ENCODE results near the gene TOMM20.
A peak's percentile ranks its signal among the peaks of the same experiment; 100 is the strongest.
"Not testable (repeated sequence)": the region's sequence is repeated elsewhere in the genome, so short reads cannot be mapped to it uniquely, and the experiment has no call there.

TOMM20 gene

DNA sequence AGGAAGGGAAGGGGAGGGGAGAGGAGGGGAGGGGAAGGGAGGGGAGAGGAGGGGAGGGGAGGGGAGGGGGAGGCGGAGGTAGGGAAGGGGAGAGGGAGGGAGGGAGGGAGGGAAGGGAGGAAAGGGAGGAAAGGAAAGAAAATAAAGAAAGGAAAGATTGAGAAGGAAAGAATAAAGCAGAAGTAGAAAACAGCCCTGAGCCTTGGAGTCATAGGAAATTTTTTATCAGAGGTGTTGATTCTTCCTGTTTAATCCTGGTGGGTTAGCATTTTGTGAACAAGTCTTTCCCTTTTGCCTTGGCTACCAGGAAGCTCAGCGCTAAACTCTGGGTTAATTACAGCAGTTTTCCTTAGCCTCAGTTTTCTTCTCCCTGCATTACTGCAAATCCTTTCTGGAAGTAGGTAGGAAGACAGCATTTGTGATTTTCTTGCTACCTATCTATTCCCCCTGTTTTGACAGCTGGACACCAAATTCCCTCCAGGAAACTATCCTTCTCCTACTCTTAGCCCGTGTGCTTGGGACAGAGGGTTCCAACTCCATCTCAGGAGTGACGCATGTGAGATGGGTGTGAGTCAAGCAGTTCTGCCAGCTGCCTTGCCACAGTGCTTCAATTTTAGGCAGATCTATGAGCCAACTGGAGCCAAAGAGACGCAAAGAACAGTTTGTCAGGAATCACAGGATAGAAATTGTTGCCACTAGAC, 26.9 kb downstream of the TOMM20 start:
- DNase-seq (ENCODE audit: low spot score), result no peak

- DNase-seq (ENCODE audit: low spot score), result no peak
Measured at GRCh38 chr1:235100194-235100772, 28.4 kb downstream of the TOMM20 start.

DNA sequence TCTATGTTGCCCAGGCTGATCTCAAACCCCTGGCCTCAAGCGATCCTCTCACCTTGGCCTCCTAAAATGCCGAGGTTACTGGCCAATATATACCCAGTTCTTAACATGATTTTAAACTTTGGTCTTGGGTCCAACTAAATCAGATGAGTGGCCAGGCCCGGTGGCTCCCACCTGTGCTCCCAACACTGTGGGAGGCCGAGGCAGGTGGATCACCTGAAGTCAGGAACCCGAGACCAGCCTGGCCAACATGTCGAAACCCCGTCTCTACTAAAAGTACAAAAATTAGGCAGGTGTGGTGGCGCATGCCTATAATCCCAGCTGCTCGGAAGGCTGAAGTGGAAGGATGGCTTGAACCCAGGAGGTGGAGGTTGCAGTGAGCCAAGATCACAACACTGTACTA, 29.6 kb downstream of the TOMM20 start:
- DNase-seq (ENCODE audit: low spot score), result no peak

DNA sequence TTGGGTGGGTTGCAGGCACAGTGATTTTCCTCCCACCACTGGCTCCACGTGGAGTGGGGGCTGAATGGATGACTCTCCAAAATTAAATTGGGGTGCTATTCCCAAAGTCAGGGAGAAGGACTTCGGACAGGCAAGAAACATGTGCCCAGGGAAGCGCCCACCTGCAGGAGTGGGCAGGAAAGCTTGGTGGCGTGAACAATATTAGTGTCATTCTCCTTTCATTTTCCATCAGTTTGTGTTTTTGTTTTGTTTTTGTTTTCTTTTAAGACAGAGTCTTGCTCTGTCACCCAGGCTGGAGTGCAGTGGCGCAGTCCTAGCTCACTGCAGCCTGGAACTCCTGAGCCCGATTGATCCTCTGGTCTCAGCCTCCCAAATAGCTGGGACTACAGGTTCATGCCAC, 30.1 kb downstream of the TOMM20 start:
- no peak for DNase-seq (ENCODE audit: low spot score)

GRCh38 chr1:235097501-235097900, 31.1 kb downstream of the TOMM20 start:
- DNase-seq (ENCODE audit: low spot score), result not testable (repeated sequence)

DNA sequence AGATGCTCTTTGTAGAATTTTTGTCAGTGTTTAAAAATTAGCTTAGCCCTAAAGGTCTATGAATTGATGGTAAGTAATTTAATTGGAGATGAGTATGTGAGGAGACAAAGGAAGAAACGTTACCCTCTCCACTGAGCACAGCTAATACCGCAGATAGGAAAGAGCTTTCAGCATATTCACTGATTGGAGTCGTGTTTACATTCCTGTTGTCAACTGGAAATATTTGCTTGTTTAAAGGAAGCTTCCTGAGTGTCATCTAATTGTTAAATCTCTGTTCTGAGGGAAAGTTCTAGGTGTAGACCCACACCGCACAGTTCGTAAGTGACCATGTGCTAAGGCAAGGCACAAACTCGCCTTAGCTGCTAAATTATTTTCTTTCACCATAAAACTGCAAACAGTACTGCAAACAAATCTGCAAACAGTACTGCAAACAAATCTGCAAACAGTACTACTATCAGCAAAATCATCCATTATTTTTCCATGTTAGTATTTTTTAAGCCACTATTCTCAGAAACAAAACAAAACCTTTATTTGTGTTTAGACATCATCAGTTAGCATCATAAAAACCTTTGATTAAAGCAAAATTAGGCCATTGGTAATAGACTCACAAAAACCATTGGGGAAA, 32.6 kb downstream of the TOMM20 start:
- DNase-seq (ENCODE audit: low spot score), result no peak

GRCh38 chr1:235093696-235094592, 34.7 kb downstream of the TOMM20 start:
- DNase-seq (ENCODE audit: low spot score), result no peak

- DNase-seq (ENCODE audit: low spot score), result peak; percentile 66
Measured at GRCh38 chr1:235093013-235093695, 35.5 kb downstream of the TOMM20 start.

GRCh38 chr1:235092415-235092814, 36.2 kb downstream of the TOMM20 start:
- DNase-seq (ENCODE audit: low spot score), result not testable (repeated sequence)

DNA sequence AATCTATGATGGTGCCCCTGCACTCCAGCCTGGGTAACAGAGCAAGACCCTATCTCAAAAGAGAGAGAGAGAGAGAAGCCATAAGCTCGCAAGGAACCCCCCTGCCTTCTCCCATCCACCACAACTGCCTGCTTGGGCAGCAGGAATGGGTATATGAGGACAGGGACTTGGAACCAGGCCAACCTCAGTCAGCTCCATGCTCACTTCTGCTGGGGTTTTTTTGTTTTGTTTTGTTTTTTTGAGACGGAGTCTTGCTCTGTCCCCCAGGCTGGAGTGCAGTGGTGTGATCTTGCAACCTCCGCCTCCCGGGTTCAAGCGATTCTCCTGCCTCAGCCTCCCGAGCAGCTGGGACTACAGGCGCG, 36.6 kb downstream of the TOMM20 start:
- not testable (repeated sequence) for DNase-seq (ENCODE audit: low spot score)

DNA sequence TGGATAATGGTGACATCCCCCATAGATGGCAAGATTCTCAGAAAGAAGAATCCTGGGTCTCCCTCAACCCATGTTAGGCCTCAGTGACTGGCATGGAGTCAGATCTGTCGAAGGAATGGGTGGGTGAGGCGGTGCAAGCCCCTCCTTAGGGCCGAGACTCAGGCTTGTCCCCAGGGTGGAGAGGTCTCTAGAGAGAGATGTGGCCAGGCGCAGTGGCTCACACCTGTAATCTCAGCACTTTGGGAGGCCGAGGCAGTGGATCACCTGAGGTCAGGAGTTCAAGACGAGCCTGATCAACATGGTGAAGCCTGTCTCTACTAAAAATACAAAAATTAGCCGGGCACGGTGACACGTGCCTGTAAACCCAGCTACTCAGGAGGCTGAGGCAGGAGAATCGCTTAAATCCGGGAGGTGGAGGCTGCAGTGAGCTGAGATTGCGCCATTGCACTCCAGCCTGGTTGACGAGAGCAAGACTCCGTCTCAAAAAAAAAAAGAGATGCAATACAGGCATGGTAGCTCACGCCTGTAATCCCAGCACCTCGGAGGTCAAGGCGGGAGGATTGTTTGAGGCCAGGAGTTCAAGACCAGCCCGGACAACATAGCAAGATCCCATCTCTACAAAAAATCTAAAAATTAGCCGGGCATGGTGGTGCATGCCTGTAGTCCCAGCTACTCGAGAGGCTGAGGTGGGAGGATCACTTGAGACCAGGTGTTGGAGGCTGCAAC, 37.2 kb downstream of the TOMM20 start:
- not testable (repeated sequence) for DNase-seq (ENCODE audit: low spot score)

DNA sequence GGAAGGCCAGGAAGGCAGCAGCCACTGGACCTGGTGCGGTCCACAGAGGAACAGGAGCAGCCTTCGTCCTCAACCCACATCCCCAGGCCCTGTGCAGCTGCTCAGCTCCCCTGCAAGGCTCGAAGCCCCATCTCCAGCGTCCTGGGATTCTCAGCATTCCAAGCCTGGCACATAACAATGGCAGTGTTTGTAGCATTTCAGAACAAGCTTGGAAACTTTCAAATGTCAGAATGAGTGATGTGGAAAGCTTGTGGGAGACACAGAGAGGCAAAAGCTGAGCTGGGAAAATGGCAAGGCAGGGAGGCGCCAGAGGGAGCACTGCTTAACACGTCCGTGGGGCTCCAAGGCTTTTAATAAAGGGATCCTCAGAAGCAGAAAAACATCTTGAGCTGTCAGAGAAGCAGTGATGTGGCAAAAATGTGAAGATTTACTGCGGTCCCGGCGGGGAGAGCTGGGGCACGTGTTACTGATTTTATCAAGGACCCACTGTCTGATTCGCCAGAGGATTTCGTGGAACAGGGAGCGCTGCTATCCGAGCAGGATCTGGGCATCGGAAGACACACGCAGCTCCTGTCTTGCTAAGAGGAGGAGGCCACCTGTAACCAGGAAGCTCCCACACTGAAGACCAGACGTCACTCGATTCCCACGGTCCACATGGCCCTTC, 38.1 kb downstream of the TOMM20 start:
- DNase-seq (ENCODE audit: low spot score), result no peak

GRCh38 chr1:235088907-235089306, 39.7 kb downstream of the TOMM20 start:
- DNase-seq (ENCODE audit: low spot score), result no peak

- DNase-seq (ENCODE audit: low spot score), result no peak
Measured at GRCh38 chr1:235088430-235088829, 40.2 kb downstream of the TOMM20 start.

DNA sequence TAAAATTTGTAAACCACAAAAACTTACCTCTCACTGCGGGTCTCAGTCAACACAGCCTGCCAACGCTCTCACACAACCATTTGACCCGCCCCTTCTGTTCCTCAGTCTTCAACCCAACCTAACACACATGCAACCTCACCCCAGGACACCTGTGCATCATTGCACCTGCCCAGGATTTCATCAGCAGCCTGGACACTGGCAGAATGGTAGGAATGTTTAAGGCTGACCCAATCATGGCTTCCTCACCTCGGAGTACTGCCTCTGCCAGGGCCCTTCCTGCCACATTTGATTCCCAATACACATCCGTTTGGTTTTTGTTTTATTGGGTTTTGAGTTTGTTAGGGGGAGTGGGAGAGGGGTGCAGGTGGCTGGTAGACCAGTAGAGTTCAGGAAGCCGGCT, 40.7 kb downstream of the TOMM20 start:
- DNase-seq (ENCODE audit: low spot score), result no peak

GRCh38 chr1:235085411-235086117, 43.1 kb downstream of the TOMM20 start:
- not testable (repeated sequence) for DNase-seq (ENCODE audit: low spot score)

GRCh38 chr1:235080788-235081187, 47.8 kb downstream of the TOMM20 start:
- not testable (repeated sequence) for DNase-seq (ENCODE audit: low spot score)

DNA sequence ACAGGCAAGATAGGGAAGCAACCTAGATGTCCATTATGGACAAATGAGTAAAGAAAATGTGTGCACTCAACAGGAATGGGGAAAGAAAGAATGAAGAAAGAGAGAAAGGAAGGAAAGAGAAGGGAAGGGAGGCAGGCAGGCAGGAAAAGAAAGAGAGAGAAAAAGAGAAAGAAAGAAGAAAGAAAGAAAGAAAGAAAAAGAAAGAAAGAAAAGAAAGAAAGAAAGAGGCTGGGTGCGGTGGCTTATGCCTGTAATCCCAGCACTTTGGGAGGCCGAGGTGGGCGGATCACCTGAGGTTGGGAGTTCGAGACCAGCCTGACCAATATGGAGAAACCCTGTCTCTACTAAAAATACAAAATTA, 48.4 kb downstream of the TOMM20 start:
- not testable (repeated sequence) for DNase-seq (ENCODE audit: low spot score)

GRCh38 chr1:235079443-235080296, 49.0 kb downstream of the TOMM20 start:
- no peak for DNase-seq (ENCODE audit: low spot score)

Measured in globus pallidus (tissue), 1 donor.